GM12874 (cell line): ENCODE results near the gene MTA1.

ENCODE experiments used
- CTCF ChIP-seq: IDR thresholded peaks from 2 replicates; pipeline ENCODE4 v1.5.1; 2011; ENCODE audit warnings: low read depth, mild to moderate bottlenecking, control low read depth, low read length, moderate library complexity; ENCODE audit not compliant: insufficient read depth

The MTA1 gene

GRCh38 chr14:105413544-105413886 lies 6.1 kb upstream of the MTA1 start:
- TF ChIP-seq CTCF, result no peak

GRCh38 chr14:105414456-105415371 lies 4.9 kb upstream of the MTA1 start:
- peak; percentile 86 for TF ChIP-seq CTCF

- no peak for TF ChIP-seq CTCF
These were observed 3.9 kb upstream of the MTA1 start for GRCh38 chr14:105415481-105416428.

GRCh38 chr14:105416671-105417070 lies 3.0 kb upstream of the MTA1 start:
- TF ChIP-seq CTCF, result no peak

- TF ChIP-seq CTCF, result no peak
These were observed 1.9 kb upstream of the MTA1 start for GRCh38 chr14:105417690-105418121.

- no peak for TF ChIP-seq CTCF
These were observed 1.1 kb upstream of the MTA1 start for GRCh38 chr14:105418269-105419194.
